ENCODE data around the gene GPN2. TPM values are rescaled to one million over a fixed set of nuclear protein-coding genes. Genes with fewer than 3 reads are reported as not detected.

The GPN2 gene
- total RNA-seq, 1 experiment from 2014 or later: 32.0 TPM

GRCh38 chr1:26831546-26832248 lies 58.4 kb downstream of the GPN2 start:
- intact Hi-C loops (cut with micrococcal nuclease; ENCODE audit: unreplicated experiment): no loop called here
- Mint-ChIP-seq H3K27ac (ENCODE audit: unreplicated experiment) (no peak overlapping the region), H3K9me3 (ENCODE audit: unreplicated experiment) (no peaks in the 10 kb centered on the region), H3K36me3 (ENCODE audit: insufficient read depth, unreplicated experiment) (peaks cover 5% of the 10 kb centered on the region), H3K4me1 (ENCODE audit: low read depth, unreplicated experiment) (peaks cover 10% of the 10 kb centered on the region), H3K27me3 (ENCODE audit: insufficient read depth, unreplicated experiment) (no peaks in the 10 kb centered on the region), H3K4me3 (ENCODE audit: unreplicated experiment) (no peak overlapping the region)
- Histone ChIP-seq H3K36me3 (ENCODE audit: control insufficient read depth, insufficient read depth, low read length) (no peaks in the 10 kb centered on the region; the same call in 1 of the 2 replicates), H3K27me3 (replicated peaks; ENCODE audit: control insufficient read depth, insufficient read depth, low read length) (no peaks in the 10 kb centered on the region), H3K4me1 (no peaks in the 10 kb centered on the region), H3K4me3 (ENCODE audit: low read depth, low read length) (no peak overlapping the region), H3K9me3 (no peaks in the 10 kb centered on the region)
- ChIA-PET POLR2A (no interaction called here), CTCF (interaction anchor here (1.5 kb wide), 1 partner anchor 133 kb away, joined by 3 read pairs; no protein-coding TSS in a partner anchor)
- BruUV-seq (replicated peaks): no TSS peak
- DNase-seq: peak in 1 of 2 experiments; percentile 43
- TF ChIP-seq CTCF (IDR thresholded peaks at IDR 0.05; ENCODE audit: insufficient read depth in 1 of 2, low read depth in 1 of 2, low read length in 1 of 2, severe bottlenecking in 1 of 2, unreplicated experiment in 1 of 2): no peak

- ChIA-PET CTCF (interaction anchor here (1.0 to 1.5 kb wide), 2 partner anchors 56 to 133 kb away, joined by 3 to 7 read pairs; no protein-coding TSS in a partner anchor), POLR2A (no interaction called here)
- TF ChIP-seq CTCF (IDR thresholded peaks at IDR 0.05; ENCODE audit: insufficient read depth in 1 of 2, low read depth in 1 of 2, low read length in 1 of 2, severe bottlenecking in 1 of 2, unreplicated experiment in 1 of 2): no peak
- Mint-ChIP-seq H3K27me3 (ENCODE audit: insufficient read depth, unreplicated experiment) (no peaks in the 10 kb centered on the region), H3K9me3 (ENCODE audit: unreplicated experiment) (no peaks in the 10 kb centered on the region), H3K4me3 (ENCODE audit: unreplicated experiment) (no peak overlapping the region), H3K36me3 (ENCODE audit: insufficient read depth, unreplicated experiment) (peaks cover 5% of the 10 kb centered on the region), H3K4me1 (ENCODE audit: low read depth, unreplicated experiment) (peaks cover 10% of the 10 kb centered on the region), H3K27ac (ENCODE audit: unreplicated experiment) (no peak overlapping the region)
- Histone ChIP-seq H3K4me1 (peaks cover under 1% of the 10 kb centered on the region), H3K9me3 (no peaks in the 10 kb centered on the region), H3K4me3 (ENCODE audit: low read depth, low read length) (no peak overlapping the region), H3K27me3 (replicated peaks; ENCODE audit: control insufficient read depth, insufficient read depth, low read length) (no peaks in the 10 kb centered on the region), H3K36me3 (ENCODE audit: control insufficient read depth, insufficient read depth, low read length) (no peaks in the 10 kb centered on the region; the same call in 1 of the 2 replicates)
- BruUV-seq (replicated peaks): no TSS peak
- no peak for DNase-seq
- intact Hi-C loops (cut with micrococcal nuclease; ENCODE audit: unreplicated experiment): no loop called here
These were observed 59.0 kb downstream of the GPN2 start for GRCh38 chr1:26831059-26831458.

GRCh38 chr1:26829184-26829911 lies 60.7 kb downstream of the GPN2 start:
- TF ChIP-seq CTCF (IDR thresholded peaks at IDR 0.05; ENCODE audit: insufficient read depth in 1 of 2, low read depth in 1 of 2, low read length in 1 of 2, severe bottlenecking in 1 of 2, unreplicated experiment in 1 of 2): no peak
- peaks cover 16% of the 10 kb centered on the region for H3K4me1 Mint-ChIP-seq (ENCODE audit: low read depth, unreplicated experiment)
- POLR2A ChIA-PET: no interaction called here

More at GRCh38 chr1:26829184-26829911, 60.7 kb downstream of the GPN2 start:
- Histone ChIP-seq H3K36me3 (ENCODE audit: control insufficient read depth, insufficient read depth, low read length) (no peaks in the 10 kb centered on the region), H3K4me1 (peaks cover 17% of the 10 kb centered on the region), H3K4me3 (ENCODE audit: low read depth, low read length) (no peak overlapping the region), H3K27me3 (replicated peaks; ENCODE audit: control insufficient read depth, insufficient read depth, low read length) (no peaks in the 10 kb centered on the region), H3K9me3 (no peaks in the 10 kb centered on the region)
- CTCF ChIA-PET: no interaction called here
- BruUV-seq (replicated peaks): no TSS peak
- Mint-ChIP-seq H3K27me3 (ENCODE audit: insufficient read depth, unreplicated experiment) (no peaks in the 10 kb centered on the region), H3K4me3 (ENCODE audit: unreplicated experiment) (no peak overlapping the region), H3K9me3 (ENCODE audit: unreplicated experiment) (no peaks in the 10 kb centered on the region), H3K36me3 (ENCODE audit: insufficient read depth, unreplicated experiment) (peaks cover 5% of the 10 kb centered on the region), H3K27ac (ENCODE audit: unreplicated experiment) (no peak overlapping the region)
- intact Hi-C loops (cut with micrococcal nuclease; ENCODE audit: unreplicated experiment): no loop called here
- DNase-seq: no peak
